ENCODE measurements around the gene TAOK2. TPM values are rescaled to one million over a fixed set of nuclear protein-coding genes. Genes with fewer than 3 reads are reported as not detected.

The TAOK2 gene
- total RNA-seq, 2 donors from 2014 or later = 39.6 to 66.8 TPM

- peaks cover 3 to 5% of the 10 kb centered on the region in 2 donors for H3K4me1 Mint-ChIP-seq (ENCODE audit: low read depth in 2 of 2)
- H3K27me3 Mint-ChIP-seq = no peaks in the 10 kb centered on the region
- no peaks in the 10 kb centered on the region for H3K9me3 Mint-ChIP-seq
- no peak overlapping the region for H3K4me3 Mint-ChIP-seq
- H3K36me3 Mint-ChIP-seq = peaks cover 16% of the 10 kb centered on the region
- DNase-seq (ENCODE audit: low spot score) (no peak), ATAC-seq (no peak)
- peak overlapping the region in 1 of 2 donors; percentile 8 for H3K27ac Mint-ChIP-seq
These were observed 14.8 kb downstream of the TAOK2 start for GRCh38 chr16:29988346-29989075.

DNA sequence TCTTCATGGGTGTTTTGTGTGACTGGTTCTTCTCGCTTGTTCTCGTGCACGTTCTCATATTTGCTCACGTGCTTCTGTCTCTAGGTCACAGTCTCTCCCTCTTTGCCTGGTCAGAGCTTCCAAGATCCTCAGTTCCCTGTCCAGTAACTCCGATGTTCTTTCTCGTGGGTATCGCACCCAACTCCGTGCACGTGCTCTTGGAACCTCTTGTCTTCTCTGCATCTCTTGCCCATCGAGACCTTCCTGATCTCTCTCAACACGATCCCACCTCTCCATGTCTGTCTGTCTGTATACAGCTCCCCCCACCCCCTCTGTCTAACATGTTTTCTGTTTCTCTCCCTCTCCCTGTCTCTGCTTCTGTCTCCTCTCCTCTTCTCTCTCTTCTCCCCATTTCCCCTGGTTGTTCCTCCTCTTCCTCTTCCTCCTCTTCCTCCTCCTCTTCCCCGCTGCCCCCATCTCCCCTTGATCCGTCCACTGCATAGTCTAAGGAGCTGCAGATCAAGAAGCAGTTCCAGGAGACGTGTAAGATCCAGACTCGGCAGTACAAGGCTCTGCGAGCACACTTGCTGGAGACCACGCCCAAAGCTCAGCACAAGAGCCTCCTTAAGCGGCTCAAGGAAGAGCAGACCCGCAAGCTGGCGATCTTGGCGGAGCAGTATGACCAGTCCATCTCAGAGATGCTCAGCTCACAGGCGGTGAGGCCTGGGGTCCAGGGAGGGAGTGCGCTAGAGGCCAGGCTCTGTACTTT is 15.6 kb downstream of the TAOK2 start:
- no peak for DNase-seq (ENCODE audit: low spot score)
- no peaks in the 10 kb centered on the region for H3K9me3 Mint-ChIP-seq
- peaks cover 5 to 10% of the 10 kb centered on the region in 2 donors for H3K4me1 Mint-ChIP-seq (ENCODE audit: low read depth in 2 of 2)
- peak overlapping the region in 1 of 2 donors; percentile 8 for H3K27ac Mint-ChIP-seq
- H3K4me3 Mint-ChIP-seq = no peak overlapping the region
- ATAC-seq = no peak
- H3K36me3 Mint-ChIP-seq = peaks cover 12% of the 10 kb centered on the region
- H3K27me3 Mint-ChIP-seq = no peaks in the 10 kb centered on the region

DNA sequence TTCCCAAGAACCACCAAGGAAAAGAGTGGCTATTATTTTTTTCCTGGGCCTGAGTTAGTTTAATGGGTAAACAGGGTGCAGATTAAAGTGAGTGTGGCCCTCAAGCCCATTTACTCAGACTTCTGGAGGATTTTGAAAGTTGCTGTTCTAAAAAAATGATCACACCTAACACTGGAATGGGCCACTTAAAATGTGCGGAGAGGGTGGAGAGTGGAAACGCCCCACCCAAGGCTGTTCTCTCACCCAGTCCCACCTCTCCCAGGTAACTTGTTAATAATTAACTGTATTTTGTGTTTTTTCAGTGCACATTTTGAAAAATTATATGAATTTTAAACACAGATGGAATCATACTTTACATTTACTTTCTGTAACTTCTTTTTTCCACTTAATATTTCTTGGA is 16.4 kb downstream of the TAOK2 start:
- H3K4me3 Mint-ChIP-seq = no peak overlapping the region
- H3K4me1 Mint-ChIP-seq (ENCODE audit: low read depth in 2 of 2) = peaks cover 13 to 18% of the 10 kb centered on the region in 2 donors
- H3K27ac Mint-ChIP-seq = no peak overlapping the region
- DNase-seq (ENCODE audit: low spot score) = no peak
- H3K36me3 Mint-ChIP-seq = peaks cover 12% of the 10 kb centered on the region
- no peak for ATAC-seq
- no peaks in the 10 kb centered on the region for H3K27me3 Mint-ChIP-seq
- H3K9me3 Mint-ChIP-seq = no peaks in the 10 kb centered on the region

- no peak overlapping the region for H3K4me3 Mint-ChIP-seq
- no peaks in the 10 kb centered on the region for H3K27me3 Mint-ChIP-seq
- peaks cover 7% of the 10 kb centered on the region for H3K36me3 Mint-ChIP-seq
- no peak overlapping the region for H3K27ac Mint-ChIP-seq
- DNase-seq (ENCODE audit: low spot score) (no peak), ATAC-seq (no peak)
- H3K9me3 Mint-ChIP-seq = no peaks in the 10 kb centered on the region
- peaks cover 17 to 19% of the 10 kb centered on the region in 2 donors for H3K4me1 Mint-ChIP-seq (ENCODE audit: low read depth in 2 of 2)
These were observed 17.4 kb downstream of the TAOK2 start for GRCh38 chr16:29990883-29991570.

GRCh38 chr16:29991571-29991904 is 17.9 kb downstream of the TAOK2 start:
- Mint-ChIP-seq H3K4me1 (ENCODE audit: low read depth in 2 of 2) (peaks cover 22 to 24% of the 10 kb centered on the region in 2 donors), H3K36me3 (peaks cover 6% of the 10 kb centered on the region), H3K27ac (no peak overlapping the region), H3K27me3 (no peaks in the 10 kb centered on the region), H3K4me3 (no peak overlapping the region), H3K9me3 (no peaks in the 10 kb centered on the region)
- DNase-seq (ENCODE audit: low spot score) = no peak
- no peak for ATAC-seq

DNA sequence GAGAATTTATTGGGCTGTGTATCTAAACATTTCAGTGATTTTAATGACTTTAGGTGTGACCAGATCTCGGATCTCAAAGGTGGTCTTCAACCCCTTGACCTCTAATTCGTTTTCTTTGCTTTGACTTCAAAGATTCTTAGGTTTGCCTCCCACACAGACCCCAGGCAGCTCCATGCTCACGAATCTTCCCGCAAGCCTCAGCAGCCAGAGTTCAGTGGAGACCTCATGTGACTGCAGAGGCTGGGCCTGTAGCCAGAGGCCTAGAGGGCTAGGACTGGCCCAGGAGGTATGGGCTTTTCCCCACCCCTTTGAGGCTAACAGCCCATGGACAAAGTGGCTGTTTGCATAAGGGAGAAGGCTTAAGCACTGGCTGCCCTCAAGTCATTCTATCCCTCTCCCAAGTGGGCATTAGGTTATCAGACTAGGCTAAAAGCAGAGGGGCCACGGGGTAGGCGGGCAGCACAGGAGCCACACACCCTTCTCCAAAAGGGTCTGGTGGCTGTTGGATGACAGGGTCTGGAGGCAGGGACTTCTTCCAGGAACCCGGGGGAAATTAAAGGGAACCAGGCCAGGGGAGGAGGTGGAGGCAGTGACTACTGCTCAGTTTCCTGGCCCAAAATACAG is 18.8 kb downstream of the TAOK2 start:
- H3K9me3 Mint-ChIP-seq = no peaks in the 10 kb centered on the region
- H3K27me3 Mint-ChIP-seq = no peaks in the 10 kb centered on the region
- no peak overlapping the region for H3K4me3 Mint-ChIP-seq
- H3K27ac Mint-ChIP-seq = peak overlapping the region in 1 of 2 donors; percentile 61
- peaks cover 6% of the 10 kb centered on the region for H3K36me3 Mint-ChIP-seq
- H3K4me1 Mint-ChIP-seq (ENCODE audit: low read depth in 2 of 2) = peaks cover 27 to 29% of the 10 kb centered on the region in 2 donors
- ATAC-seq (no peak), DNase-seq (ENCODE audit: low spot score) (no peak)

- Mint-ChIP-seq H3K9me3 (no peaks in the 10 kb centered on the region), H3K36me3 (peaks cover 6% of the 10 kb centered on the region), H3K27ac (peak overlapping the region; percentile 96 to 98), H3K4me3 (no peak overlapping the region), H3K4me1 (ENCODE audit: low read depth in 2 of 2) (peaks cover 29 to 31% of the 10 kb centered on the region in 2 donors), H3K27me3 (no peaks in the 10 kb centered on the region)
- DNase-seq (ENCODE audit: low spot score) (peak; percentile 53), ATAC-seq (no peak)
These were observed 19.7 kb downstream of the TAOK2 start for GRCh38 chr16:29993191-29993902.

- Mint-ChIP-seq H3K4me3 (peak overlapping the region; percentile 97), H3K27ac (peak overlapping the region; percentile 96 to 98), H3K27me3 (no peaks in the 10 kb centered on the region), H3K4me1 (ENCODE audit: low read depth in 2 of 2) (peaks cover 27 to 36% of the 10 kb centered on the region in 2 donors), H3K9me3 (no peaks in the 10 kb centered on the region), H3K36me3 (peaks cover 2% of the 10 kb centered on the region)
- no peak for ATAC-seq
- DNase-seq (ENCODE audit: low spot score) = peak; percentile 51
These were observed 20.4 kb downstream of the TAOK2 start for GRCh38 chr16:29993903-29994599.

DNA sequence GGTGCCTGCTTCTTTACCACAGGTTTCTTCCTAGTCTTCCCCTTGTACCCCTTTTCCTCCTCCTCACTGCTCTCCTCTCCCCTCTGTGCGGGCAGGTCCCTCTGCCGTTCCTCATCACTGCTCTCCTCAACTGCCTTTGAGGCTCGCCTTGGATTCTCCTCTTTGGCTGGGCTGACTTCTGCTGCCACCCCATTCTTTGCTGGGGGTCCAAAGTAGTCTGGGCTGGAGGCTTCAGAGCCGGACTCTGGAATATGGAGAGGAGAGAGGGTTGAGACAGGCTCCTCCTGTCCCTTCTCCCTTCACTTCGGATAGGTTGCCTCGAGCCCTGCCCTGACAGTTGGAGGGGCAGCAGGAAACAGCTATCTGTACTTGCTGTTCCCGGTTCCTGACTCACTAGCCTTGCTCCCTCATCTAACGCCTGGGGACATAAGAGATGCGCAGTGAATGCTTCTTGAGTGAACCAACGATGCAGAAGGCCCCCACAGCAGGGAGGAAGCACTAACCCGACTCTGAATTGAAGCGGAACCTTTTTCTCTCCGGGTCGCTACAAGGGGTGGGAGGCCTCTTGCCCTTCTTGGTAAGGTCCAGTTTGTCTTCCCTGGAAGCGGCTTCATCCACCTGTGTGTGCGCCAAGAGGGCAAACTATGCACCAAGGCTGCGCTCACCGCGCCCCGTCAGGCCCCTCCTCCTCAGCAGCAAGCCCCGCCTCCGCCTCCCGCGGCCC is 21.1 kb downstream of the TAOK2 start:
- ATAC-seq = peak; percentile 51 to 53
- H3K4me1 Mint-ChIP-seq (ENCODE audit: low read depth in 2 of 2) = peaks cover 25 to 43% of the 10 kb centered on the region in 2 donors
- peak overlapping the region; percentile 96 to 98 for H3K27ac Mint-ChIP-seq
- H3K4me3 Mint-ChIP-seq = peak overlapping the region; percentile 97
- DNase-seq (ENCODE audit: low spot score) = peak; percentile 76
- no peaks in the 10 kb centered on the region for H3K27me3 Mint-ChIP-seq
- no peaks in the 10 kb centered on the region for H3K9me3 Mint-ChIP-seq
- no peaks in the 10 kb centered on the region for H3K36me3 Mint-ChIP-seq

DNA sequence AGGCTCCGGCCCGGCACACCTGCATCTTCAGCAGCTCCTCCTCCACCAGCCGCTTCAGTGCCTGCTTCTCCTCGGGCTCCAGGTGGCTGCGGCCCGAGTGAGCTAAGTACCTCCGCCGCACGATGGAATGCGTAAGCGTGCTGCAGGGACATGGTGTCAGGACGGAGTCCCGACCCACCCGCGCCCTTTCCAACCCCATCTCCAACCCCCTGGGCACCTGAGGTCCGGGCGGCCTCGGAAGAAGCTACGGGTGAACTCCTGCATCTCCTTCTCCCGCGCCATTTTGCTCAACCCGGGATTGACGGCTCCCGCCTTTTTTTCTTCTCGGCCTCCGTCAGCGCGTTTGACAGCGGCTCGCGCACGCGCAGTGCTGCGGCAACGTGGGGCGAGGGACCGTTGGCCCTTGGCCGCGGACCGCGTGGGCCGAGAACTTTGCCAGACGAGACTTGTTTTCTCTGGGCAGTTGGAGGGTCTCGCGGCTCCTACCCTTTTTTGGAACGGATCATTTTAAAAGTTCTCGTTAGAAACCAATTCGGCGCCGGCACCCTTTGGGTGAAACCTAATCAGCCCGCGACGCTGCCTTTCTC is 21.7 kb downstream of the TAOK2 start, which contains the start of gene HIRIP3:
TSS of gene HIRIP3 (minus strand) at position 294 of the 587 bp plus-strand sequence. CDS start at position 282, 12 bp downstream.
- H3K4me3 Mint-ChIP-seq = peak within 1 kb of the TSS; percentile 97
- H3K4me1 Mint-ChIP-seq (ENCODE audit: low read depth in 2 of 2) = peaks cover 25 to 44% of the 10 kb centered on the region in 2 donors
- DNase-seq (ENCODE audit: low spot score) (peak; percentile 91), ATAC-seq (peak; percentile 77 to 82)
- H3K9me3 Mint-ChIP-seq = no peaks in the 10 kb centered on the region
- H3K27me3 Mint-ChIP-seq = no peaks in the 10 kb centered on the region
- H3K27ac Mint-ChIP-seq = peak within 1 kb of the TSS; percentile 96 to 98
- H3K36me3 Mint-ChIP-seq = no peaks in the 10 kb centered on the region

DNA sequence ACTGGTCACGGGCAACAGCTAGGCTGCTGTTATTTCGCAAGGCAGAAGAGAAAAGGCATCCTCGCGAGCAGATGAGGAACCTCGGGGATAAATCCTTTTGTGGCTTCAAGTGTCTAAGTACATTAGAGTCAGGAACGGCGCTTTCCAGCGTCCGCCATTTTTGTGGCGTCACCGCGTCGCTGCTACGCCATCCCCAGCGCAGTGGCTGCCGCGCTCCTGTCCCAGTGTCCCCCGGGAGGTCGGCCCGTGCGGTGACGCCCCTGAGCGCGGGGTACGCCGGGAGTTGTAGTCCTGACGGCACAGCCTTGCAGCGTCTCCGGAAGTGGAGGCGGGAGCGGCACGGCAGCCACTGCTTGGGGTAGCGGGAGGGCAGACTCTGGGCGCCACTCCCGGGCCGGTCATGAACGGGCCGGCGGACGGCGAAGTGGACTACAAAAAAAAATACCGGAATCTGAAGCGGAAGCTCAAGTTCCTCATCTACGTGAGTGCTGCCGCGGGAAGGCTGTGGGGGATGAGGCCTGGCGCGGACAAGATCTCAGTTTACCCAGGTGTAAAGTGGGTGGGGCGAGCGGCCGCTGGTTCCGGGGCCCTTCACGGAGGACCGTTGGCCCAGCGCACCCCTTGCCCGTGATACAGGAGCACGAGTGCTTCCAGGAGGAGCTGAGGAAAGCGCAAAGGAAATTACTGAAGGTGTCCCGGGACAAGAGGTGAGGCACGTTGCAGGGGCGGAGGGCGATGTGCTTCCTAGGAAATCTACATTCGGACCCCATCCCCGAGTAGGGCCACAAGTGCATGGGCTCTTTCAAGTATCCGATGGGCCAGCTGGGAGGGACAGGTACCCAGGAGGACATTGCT is 22.5 kb downstream of the TAOK2 start, which contains the start of gene INO80E:
TSS of gene INO80E (plus strand) at position 331 of the 855 bp plus-strand sequence. CDS start at position 401, 70 bp downstream.
- Mint-ChIP-seq H3K27me3 (no peaks in the 10 kb centered on the region), H3K27ac (peak within 1 kb of the TSS; percentile 96 to 98), H3K9me3 (no peaks in the 10 kb centered on the region), H3K36me3 (no peaks in the 10 kb centered on the region), H3K4me1 (ENCODE audit: low read depth in 2 of 2) (peaks cover 25 to 44% of the 10 kb centered on the region in 2 donors), H3K4me3 (peak within 1 kb of the TSS; percentile 97)
- ATAC-seq (peak; percentile 99 to 100), DNase-seq (ENCODE audit: low spot score) (peak; percentile 100)

Measured in natural killer cell treated with Interleukin-12 subunit alpha and Interleukin-12 subunit beta and Interleukin-15 and Interleukin-18, amount 100 ng/mL, for 72 hours (primary cell).